Measurements from ENCODE around the gene CAMK2D.

DNA sequence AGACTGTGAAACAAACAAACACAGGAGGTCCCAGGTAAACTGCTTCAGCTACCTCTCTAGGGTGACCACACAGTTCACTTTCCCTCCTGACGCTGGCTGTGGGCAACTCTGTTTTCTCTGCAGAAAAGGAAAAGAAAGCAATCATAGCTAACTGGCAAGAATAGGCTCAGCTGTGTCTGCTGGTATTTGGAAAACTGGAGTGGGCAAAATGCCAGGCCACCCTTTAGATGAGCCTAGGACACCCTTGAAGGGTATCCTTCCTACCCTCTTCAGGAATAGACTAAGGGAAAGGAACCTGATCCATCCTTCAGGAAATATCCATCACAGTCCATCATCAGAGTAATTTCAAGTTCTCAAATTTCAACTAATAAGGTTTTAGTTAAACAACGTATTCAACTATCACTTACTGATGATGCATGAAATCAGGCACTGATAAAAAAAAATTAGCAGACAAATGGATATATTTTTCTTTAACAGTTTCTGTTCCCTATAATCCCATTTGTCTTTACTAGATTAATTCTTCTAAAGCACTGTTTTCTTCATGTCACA is 60.9 kb downstream of the CAMK2D start:
- TF ChIP-seq POLR2AphosphoS5 (IDR thresholded peaks at IDR 0.05) = no peak
- no peak for TF ChIP-seq CTCF (IDR thresholded peaks at IDR 0.05)
- no peak for TF ChIP-seq EP300 (IDR thresholded peaks at IDR 0.05)
- TF ChIP-seq POLR2A (IDR thresholded peaks at IDR 0.05; ENCODE audit: low read depth) = no peak

All from esophagus muscularis mucosa (tissue), 4 donors.